ACHN (cell line): ENCODE results near the gene MINDY4B.

Experiments used
- DNase-seq: peaks from one replicate; pipeline ENCODE4 v3.0.0-alpha.2; 2015
- in situ Hi-C: cut with HindIII; loops from 2 replicates; pipeline ENCODE4 v1.10.0; 2017; ENCODE audit warnings: low sequenced_read_pairs, low pct_ligation_motif_present, low pct_unique_long_range_greater_than_20kb

MINDY4B gene

GRCh38 chr3:150905339-150905738 lies at the start of gene MINDY4B:
Gene MINDY4B, minus strand, starts transcription at chr3:150905439. Its CDS starts 0 bp downstream, at chr3:150905439.
- no peak for DNase-seq
- in situ Hi-C loops, result loop anchor here (25.0 kb wide), 1 partner anchor 232 kb away; no protein-coding TSS in a partner anchor

DNA sequence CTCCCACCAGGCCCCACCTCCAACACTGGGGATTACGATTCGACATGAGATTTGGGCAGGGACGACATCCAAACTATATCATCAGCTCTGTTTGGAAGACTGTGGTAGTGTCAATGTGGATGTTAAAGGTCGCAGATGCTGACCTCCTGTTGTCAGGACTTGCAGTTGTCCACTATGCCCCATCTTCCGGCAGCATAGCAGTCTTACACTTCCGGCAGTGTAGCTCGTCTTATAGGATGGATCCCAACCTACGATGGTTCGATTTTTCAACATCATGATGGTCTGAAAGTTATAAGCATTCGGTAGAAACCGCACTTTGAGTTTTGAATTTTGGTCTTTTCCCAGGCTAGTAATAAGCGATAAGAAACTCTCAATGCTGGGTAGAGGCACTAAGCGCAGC lies 46.7 kb upstream of the MINDY4B start:
- DNase-seq, result no peak
- in situ Hi-C loops, result no loop called here

- DNase-seq, result peak; percentile 1
- in situ Hi-C loops, result no loop called here
Measured at GRCh38 chr3:150945226-150946032, 40.2 kb upstream of the MINDY4B start.

- in situ Hi-C loops, result no loop called here
- no peak for DNase-seq
Measured at GRCh38 chr3:150942221-150942620, 37.0 kb upstream of the MINDY4B start.

DNA sequence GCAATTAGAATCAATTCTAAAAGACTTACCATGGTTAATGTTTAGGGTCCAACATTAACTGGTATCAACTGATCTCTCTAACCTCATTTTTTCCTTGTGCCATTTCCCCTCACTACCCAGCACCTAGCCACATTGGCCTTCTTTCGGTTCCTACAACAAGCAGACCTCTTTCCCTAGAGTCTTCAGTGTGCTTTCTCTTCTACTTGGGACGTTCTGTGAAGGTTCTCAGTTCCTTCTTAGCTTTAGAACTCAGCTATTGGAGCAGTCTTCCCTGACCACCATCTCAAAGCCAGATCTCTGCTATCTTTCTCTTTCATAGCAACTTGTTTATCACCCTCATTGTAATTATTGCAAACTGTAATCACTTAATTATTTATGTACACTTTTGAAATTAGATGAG lies 31.5 kb upstream of the MINDY4B start:
- in situ Hi-C loops, result no loop called here
- no peak for DNase-seq

- DNase-seq, result no peak
- in situ Hi-C loops, result no loop called here
Measured at GRCh38 chr3:150933473-150933995, 28.3 kb upstream of the MINDY4B start.

DNA sequence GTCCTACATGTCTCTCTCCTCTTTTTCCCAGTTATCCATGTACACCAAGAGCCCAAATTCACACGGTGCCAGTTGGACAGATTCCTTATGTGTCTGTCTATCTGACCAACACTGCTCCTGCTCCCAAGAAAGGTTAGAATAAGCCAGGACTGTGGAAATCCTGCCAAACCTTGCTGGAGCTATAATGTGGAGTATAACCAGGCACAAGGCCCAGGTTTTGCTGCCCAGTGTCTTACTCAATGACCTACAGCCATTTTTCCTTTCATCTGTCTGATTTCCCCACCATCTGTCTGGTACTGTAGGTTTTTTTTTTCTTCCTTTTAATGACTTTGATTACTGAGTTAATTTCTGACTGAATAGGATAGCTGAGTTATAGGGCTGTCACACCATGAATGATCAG lies 26.5 kb upstream of the MINDY4B start:
- in situ Hi-C loops, result no loop called here
- no peak for DNase-seq

GRCh38 chr3:150930839-150931238 lies 25.6 kb upstream of the MINDY4B start:
- in situ Hi-C loops, result no loop called here
- DNase-seq, result no peak

DNA sequence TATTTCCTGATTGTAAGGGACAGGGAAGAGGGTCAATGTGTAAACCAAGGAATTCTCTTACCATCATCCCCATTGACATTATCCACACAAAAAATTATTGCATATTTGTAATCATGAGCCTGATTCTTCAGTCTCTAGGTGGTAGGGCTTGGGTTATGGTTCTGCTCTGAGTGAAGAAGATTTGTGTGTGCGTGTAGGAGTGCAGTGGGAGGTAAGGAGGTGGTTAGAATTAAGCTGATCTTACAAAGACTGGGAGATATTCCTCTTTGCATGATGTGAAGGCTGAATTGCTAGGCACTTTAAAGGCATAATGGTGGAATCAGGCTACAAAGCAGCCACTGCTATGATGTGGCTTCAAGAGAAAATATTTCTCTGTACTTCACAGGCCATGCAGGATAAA lies 23.0 kb upstream of the MINDY4B start:
- in situ Hi-C loops, result no loop called here
- DNase-seq, result no peak

DNA sequence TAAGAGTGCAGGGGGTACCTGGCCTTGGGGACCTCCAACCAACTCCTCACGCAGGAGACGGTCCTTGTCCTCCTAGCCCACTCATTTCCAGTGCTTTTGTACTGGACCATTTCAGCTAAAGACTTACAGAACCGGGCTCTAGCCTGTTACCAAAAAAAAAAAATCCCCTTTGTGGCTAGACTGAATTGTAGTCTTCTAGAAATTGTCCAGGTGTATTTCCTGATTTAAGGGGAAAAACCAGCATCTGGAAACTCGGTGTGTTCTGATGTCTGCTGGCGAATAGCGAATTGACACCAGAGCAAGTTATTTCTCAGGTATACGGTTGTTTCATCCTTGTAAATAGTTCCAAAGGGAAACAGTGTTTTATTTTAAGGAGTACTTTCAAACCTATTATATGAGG lies 21.1 kb upstream of the MINDY4B start:
- DNase-seq, result no peak
- in situ Hi-C loops, result no loop called here

- in situ Hi-C loops, result no loop called here
- DNase-seq, result peak; percentile 40
Measured at GRCh38 chr3:150925751-150926201, 20.5 kb upstream of the MINDY4B start.

- DNase-seq, result peak; percentile 5
- in situ Hi-C loops, result loop anchor here (25.0 kb wide), 1 partner anchor 215 kb away; no protein-coding TSS in a partner anchor
Measured at GRCh38 chr3:150922611-150923010, 17.4 kb upstream of the MINDY4B start.

DNA sequence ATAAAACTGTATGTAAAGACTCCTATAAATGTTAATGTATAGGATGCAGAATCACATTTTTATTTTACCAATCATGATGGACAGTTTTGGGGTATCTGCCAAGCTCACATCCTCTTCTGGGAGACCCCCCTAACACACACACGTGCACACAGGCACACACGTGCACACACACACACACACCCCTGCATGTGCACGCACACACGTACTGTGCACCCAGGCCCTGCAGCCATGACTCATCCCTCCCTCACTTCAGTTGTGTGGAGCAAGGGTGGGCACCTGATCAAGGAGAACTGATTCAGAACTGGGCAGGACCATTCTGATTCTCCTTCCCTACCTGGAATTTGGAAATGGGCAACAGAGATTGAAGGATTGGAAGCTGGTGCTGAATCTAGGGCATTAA lies 16.0 kb upstream of the MINDY4B start:
- in situ Hi-C loops, result loop anchor here (25.0 kb wide), 1 partner anchor 216 kb away; no protein-coding TSS in a partner anchor
- no peak for DNase-seq

DNA sequence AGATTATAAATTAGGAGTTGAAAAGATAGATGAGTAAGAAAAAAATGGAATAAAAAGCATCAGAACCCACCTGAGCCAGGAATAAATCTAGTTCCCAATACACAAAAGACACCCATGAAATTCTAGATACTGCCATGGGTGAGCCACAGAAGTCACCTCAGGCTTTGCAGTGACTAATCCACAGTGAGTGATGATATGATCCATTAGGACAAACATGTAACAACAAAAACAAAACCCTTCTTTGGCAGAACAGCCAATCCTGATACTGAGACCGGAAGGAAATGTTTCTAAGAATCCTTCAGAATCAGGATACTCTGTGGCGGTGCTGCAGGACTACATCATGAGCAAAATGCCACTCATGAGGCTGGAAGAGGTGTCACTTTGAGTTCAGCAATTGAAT lies 15.0 kb upstream of the MINDY4B start:
- DNase-seq, result no peak
- in situ Hi-C loops, result loop anchor here (25.0 kb wide), 1 partner anchor 217 kb away; no protein-coding TSS in a partner anchor

DNA sequence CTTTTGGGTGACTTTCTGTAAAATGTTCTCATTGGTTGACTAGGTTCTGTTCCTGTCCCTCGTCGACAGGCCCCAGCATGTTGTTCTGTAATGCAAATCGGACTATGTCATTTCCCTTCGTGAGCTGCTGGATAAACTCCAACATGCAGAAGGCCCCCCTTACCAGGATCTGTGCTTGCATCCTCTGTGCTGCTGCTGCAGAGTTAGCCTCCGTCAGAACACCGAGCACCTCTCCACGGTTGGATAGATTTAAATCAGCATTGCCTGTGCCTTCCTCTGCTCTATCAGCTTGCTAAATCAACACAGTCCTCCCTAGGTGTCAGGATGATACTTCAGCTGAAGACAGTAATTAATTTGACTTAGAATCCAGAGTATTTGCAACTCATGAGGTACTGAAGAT lies 12.7 kb upstream of the MINDY4B start:
- in situ Hi-C loops, result loop anchor here (25.0 kb wide), 1 partner anchor 219 kb away; no protein-coding TSS in a partner anchor
- no peak for DNase-seq

DNA sequence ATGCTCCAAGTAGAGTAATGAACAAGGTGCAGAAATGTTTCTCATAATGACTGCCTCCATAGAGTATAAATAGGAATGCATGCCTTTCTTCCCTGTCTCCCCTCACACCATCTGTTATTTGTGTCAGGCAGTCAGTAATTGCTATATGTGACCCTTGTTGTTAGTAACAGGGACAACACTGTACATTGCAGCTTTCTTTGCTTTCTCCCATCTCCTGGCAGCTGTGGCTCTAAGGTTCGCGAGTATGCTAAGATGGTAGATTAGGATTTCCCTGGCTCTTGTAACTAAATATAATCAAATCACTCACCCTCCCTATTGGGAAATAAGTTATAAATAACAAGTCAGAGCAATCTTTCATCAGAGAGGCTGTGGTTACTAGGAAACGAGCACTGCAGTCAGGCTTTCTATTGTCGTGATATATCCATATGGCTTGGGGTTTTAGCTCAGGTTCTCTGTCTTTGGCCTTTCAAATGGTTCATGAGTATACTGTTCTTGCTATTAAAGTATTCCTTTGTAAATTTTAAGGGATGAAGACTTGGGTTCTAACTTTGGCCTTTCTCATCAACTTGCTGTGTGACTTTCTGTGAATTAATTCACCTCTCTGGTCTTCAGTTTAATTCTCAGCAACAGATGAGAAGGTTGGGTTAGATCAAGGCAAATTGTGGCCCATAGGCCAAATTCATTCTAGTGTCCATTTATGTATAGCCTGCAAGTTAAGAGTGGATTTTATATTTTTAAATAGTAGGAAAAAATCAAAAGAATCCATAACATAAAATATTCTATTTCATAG lies 8.1 kb upstream of the MINDY4B start:
- in situ Hi-C loops, result loop anchor here (25.0 kb wide), 1 partner anchor 224 kb away; no protein-coding TSS in a partner anchor
- DNase-seq, result no peak

- in situ Hi-C loops, result loop anchor here (25.0 kb wide), 1 partner anchor 225 kb away; no protein-coding TSS in a partner anchor
- DNase-seq, result no peak
Measured at GRCh38 chr3:150912501-150912900, 7.3 kb upstream of the MINDY4B start.

- in situ Hi-C loops, result loop anchor here (25.0 kb wide), 1 partner anchor 226 kb away; no protein-coding TSS in a partner anchor
- DNase-seq, result no peak
Measured at GRCh38 chr3:150911771-150912170, 6.5 kb upstream of the MINDY4B start.

DNA sequence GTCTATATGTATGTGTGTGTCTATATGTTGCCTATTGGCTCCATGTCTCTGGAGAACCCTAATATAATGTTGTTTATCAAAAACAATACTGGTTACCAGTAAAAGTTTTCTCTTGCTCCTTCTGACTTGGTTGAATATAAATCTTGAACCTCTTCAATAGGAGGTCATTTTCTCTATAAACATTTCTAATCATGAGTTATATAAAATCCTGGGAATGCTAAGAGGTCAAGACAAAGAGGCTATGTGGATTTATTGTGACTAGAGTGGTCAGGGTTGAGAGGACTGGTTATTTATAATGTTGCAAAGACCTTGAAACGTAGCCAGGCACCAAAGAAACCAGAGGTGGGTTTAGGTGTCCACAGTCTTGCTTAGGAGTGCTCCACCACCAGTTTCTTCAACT lies 1.2 kb upstream of the MINDY4B start:
- in situ Hi-C loops, result loop anchor here (25.0 kb wide), 1 partner anchor 231 kb away; no protein-coding TSS in a partner anchor

More for the DNA sequence above, 1.2 kb upstream of the MINDY4B start:
- no peak for DNase-seq
